IPS-18c (cell line): ENCODE measurements around the gene ALDOB.

Experiments
- H3K4me3 ChIP-seq: 2 replicates; pipeline ENCODE4 v1.7.0; 2013; ENCODE audit warnings: low read depth, mild to moderate bottlenecking, low read length, moderate library complexity; ENCODE audit not compliant: insufficient read depth
- H3K9me3 ChIP-seq: one replicate; pipeline ENCODE4 v1.6.1; 2013; ENCODE audit warnings: mild to moderate bottlenecking, low read length, moderate library complexity; ENCODE audit not compliant: control insufficient read depth, insufficient read depth

Gene ALDOB

GRCh38 chr9:101438523-101438922 is 2.9 kb upstream of the ALDOB start:
- no peaks in the 10 kb centered on the region for H3K9me3 ChIP-seq

GRCh38 chr9:101437806-101438232 is 2.2 kb upstream of the ALDOB start:
- H3K9me3 ChIP-seq, result no peaks in the 10 kb centered on the region
- no peak overlapping the region for H3K4me3 ChIP-seq

More at GRCh38 chr9:101438523-101438922, 2.9 kb upstream of the ALDOB start:
- H3K4me3 ChIP-seq, result no peak overlapping the region

GRCh38 chr9:101434998-101435397 is 576 bp downstream of the ALDOB start:
- Histone ChIP-seq H3K4me3 (no peak overlapping the region), H3K9me3 (no peaks in the 10 kb centered on the region)

GRCh38 chr9:101433229-101433628 is 2.3 kb downstream of the ALDOB start:
- no peaks in the 10 kb centered on the region for H3K9me3 ChIP-seq
- no peak overlapping the region for H3K4me3 ChIP-seq

GRCh38 chr9:101432740-101433139 is 2.8 kb downstream of the ALDOB start:
- Histone ChIP-seq H3K4me3 (no peak overlapping the region), H3K9me3 (no peaks in the 10 kb centered on the region)

GRCh38 chr9:101432171-101432570 is 3.4 kb downstream of the ALDOB start:
- H3K4me3 ChIP-seq, result no peak overlapping the region
- H3K9me3 ChIP-seq, result no peaks in the 10 kb centered on the region

GRCh38 chr9:101429736-101430135 is 5.8 kb downstream of the ALDOB start:
- Histone ChIP-seq H3K9me3 (no peaks in the 10 kb centered on the region), H3K4me3 (no peak overlapping the region)

- Histone ChIP-seq H3K9me3 (no peaks in the 10 kb centered on the region), H3K4me3 (no peak overlapping the region)
These were observed 6.7 kb downstream of the ALDOB start for GRCh38 chr9:101428909-101429308.

GRCh38 chr9:101427957-101428655 is 7.5 kb downstream of the ALDOB start:
- H3K4me3 ChIP-seq, result no peak overlapping the region
- no peaks in the 10 kb centered on the region for H3K9me3 ChIP-seq

- no peak overlapping the region for H3K4me3 ChIP-seq
- H3K9me3 ChIP-seq, result no peaks in the 10 kb centered on the region
These were observed 8.2 kb downstream of the ALDOB start for GRCh38 chr9:101427358-101427757.

- Histone ChIP-seq H3K4me3 (no peak overlapping the region), H3K9me3 (no peaks in the 10 kb centered on the region)
These were observed 13.9 kb downstream of the ALDOB start for GRCh38 chr9:101421653-101422065.

- Histone ChIP-seq H3K9me3 (no peaks in the 10 kb centered on the region), H3K4me3 (no peak overlapping the region)
These were observed 15.7 kb downstream of the ALDOB start for GRCh38 chr9:101419863-101420262.

GRCh38 chr9:101418518-101419430 is 16.8 kb downstream of the ALDOB start:
- Histone ChIP-seq H3K4me3 (no peak overlapping the region), H3K9me3 (no peaks in the 10 kb centered on the region)

- no peak overlapping the region for H3K4me3 ChIP-seq
- no peaks in the 10 kb centered on the region for H3K9me3 ChIP-seq
These were observed 17.6 kb downstream of the ALDOB start for GRCh38 chr9:101417977-101418376.

- no peak overlapping the region for H3K4me3 ChIP-seq
- H3K9me3 ChIP-seq, result no peaks in the 10 kb centered on the region
These were observed 18.2 kb downstream of the ALDOB start for GRCh38 chr9:101417389-101417788.

- H3K9me3 ChIP-seq, result no peaks in the 10 kb centered on the region
- no peak overlapping the region for H3K4me3 ChIP-seq
These were observed 20.0 kb downstream of the ALDOB start for GRCh38 chr9:101415578-101415977.

- H3K9me3 ChIP-seq, result no peaks in the 10 kb centered on the region
- H3K4me3 ChIP-seq, result no peak overlapping the region
These were observed 20.7 kb downstream of the ALDOB start for GRCh38 chr9:101414839-101415238.

GRCh38 chr9:101409079-101409477 is 26.5 kb downstream of the ALDOB start:
- no peak overlapping the region for H3K4me3 ChIP-seq
- H3K9me3 ChIP-seq, result peaks cover 17% of the 10 kb centered on the region
